ENCODE data around the gene CA10. TPM values are rescaled to one million over a fixed set of nuclear protein-coding genes. Genes with fewer than 3 reads are reported as not detected.

CA10 gene
- polyA plus RNA-seq, 1 donor (not counting 4 experiments of a cell fraction or from before 2014, with no cell fraction given), result 2.9 TPM

- Histone ChIP-seq H3K4me1 (ENCODE audit: control insufficient read depth, extremely low read depth, insufficient read depth, low read length) (no peaks in the 10 kb centered on the region), H3K36me3 (ENCODE audit: control insufficient read depth in 2 of 2, extremely low read depth in 1 of 2, insufficient read depth in 2 of 2, low read length in 2 of 2) (no peaks in the 10 kb centered on the region), H3K9me3 (ENCODE audit: control insufficient read depth, low read depth, low read length) (no peaks in the 10 kb centered on the region), H3K4me3 (ENCODE audit: control insufficient read depth in 2 of 3, extremely low read depth in 1 of 3, insufficient read depth in 2 of 3, low read depth in 1 of 3, low read length in 3 of 3) (no peak overlapping the region), H3K27ac (ENCODE audit: control insufficient read depth, insufficient read depth, low read length) (no peak overlapping the region), H3K27me3 (ENCODE audit: control insufficient read depth, extremely low read depth, insufficient read depth, low read length) (no peaks in the 10 kb centered on the region), H4K20me1 (ENCODE audit: control insufficient read depth, extremely low read depth, insufficient read depth, low read length) (no peaks in the 10 kb centered on the region), H3K9ac (ENCODE audit: control insufficient read depth, extremely low read depth, insufficient read depth, low read length) (no peak overlapping the region), H2AFZ (ENCODE audit: control insufficient read depth, low read length) (no peak overlapping the region), H3K9me1 (ENCODE audit: control insufficient read depth, extremely low read depth, insufficient read depth, low read length) (no peaks in the 10 kb centered on the region), H3K4me2 (ENCODE audit: control insufficient read depth, extremely low read depth, insufficient read depth, low read depth, low read length) (no peak overlapping the region), H3K79me2 (ENCODE audit: control insufficient read depth, insufficient read depth, low read length) (no peaks in the 10 kb centered on the region)
- FAIRE-seq (no peak), DNase-seq (ENCODE audit: low read depth, low spot score) (no peak)
- no peak for TF ChIP-seq EZH2 (IDR thresholded peaks at IDR 0.05; ENCODE audit: low read length)
- no peak for TF ChIP-seq CTCF (optimal IDR thresholded peaks at IDR 0.05 in 1 of 3, IDR thresholded peaks at IDR 0.05 in 1 of 3, conservative IDR thresholded peaks at IDR 0.05 in 1 of 3; ENCODE audit: extremely low read depth in 1 of 3, insufficient read depth in 2 of 3, low read length in 3 of 3)
- dilution Hi-C loops (cut with MboI; ENCODE audit: extremely low pct_ligation_motif_present, low sequenced_read_pairs), result no loop called here
These were observed 395.5 kb downstream of the CA10 start for GRCh38 chr17:51763058-51763457.

GRCh38 chr17:51761105-51761504 lies 397.4 kb downstream of the CA10 start:
- DNase-seq (ENCODE audit: low read depth, low spot score) (no peak), FAIRE-seq (no peak)
- H3K36me3 ChIP-seq (ENCODE audit: control insufficient read depth in 2 of 2, extremely low read depth in 1 of 2, insufficient read depth in 2 of 2, low read length in 2 of 2), result no peaks in the 10 kb centered on the region
- H3K9me3 ChIP-seq (ENCODE audit: control insufficient read depth, low read depth, low read length), result no peaks in the 10 kb centered on the region
- H3K4me3 ChIP-seq (ENCODE audit: control insufficient read depth in 2 of 3, extremely low read depth in 1 of 3, insufficient read depth in 2 of 3, low read depth in 1 of 3, low read length in 3 of 3), result no peak overlapping the region
- TF ChIP-seq EZH2 (IDR thresholded peaks at IDR 0.05; ENCODE audit: low read length), result no peak
- TF ChIP-seq CTCF (optimal IDR thresholded peaks at IDR 0.05 in 1 of 3, IDR thresholded peaks at IDR 0.05 in 1 of 3, conservative IDR thresholded peaks at IDR 0.05 in 1 of 3; ENCODE audit: extremely low read depth in 1 of 3, insufficient read depth in 2 of 3, low read length in 3 of 3), result no peak
- H3K9me1 ChIP-seq (ENCODE audit: control insufficient read depth, extremely low read depth, insufficient read depth, low read length), result no peaks in the 10 kb centered on the region
- no peaks in the 10 kb centered on the region for H3K27me3 ChIP-seq (ENCODE audit: control insufficient read depth, extremely low read depth, insufficient read depth, low read length)
- no peak overlapping the region for H3K4me2 ChIP-seq (ENCODE audit: control insufficient read depth, extremely low read depth, insufficient read depth, low read depth, low read length)
- no peaks in the 10 kb centered on the region for H4K20me1 ChIP-seq (ENCODE audit: control insufficient read depth, extremely low read depth, insufficient read depth, low read length)
- H3K9ac ChIP-seq (ENCODE audit: control insufficient read depth, extremely low read depth, insufficient read depth, low read length), result no peak overlapping the region
- H3K79me2 ChIP-seq (ENCODE audit: control insufficient read depth, insufficient read depth, low read length), result no peaks in the 10 kb centered on the region
- H3K27ac ChIP-seq (ENCODE audit: control insufficient read depth, insufficient read depth, low read length), result no peak overlapping the region
- dilution Hi-C loops (cut with MboI; ENCODE audit: extremely low pct_ligation_motif_present, low sequenced_read_pairs), result no loop called here
- no peaks in the 10 kb centered on the region for H3K4me1 ChIP-seq (ENCODE audit: control insufficient read depth, extremely low read depth, insufficient read depth, low read length)
- H2AFZ ChIP-seq (ENCODE audit: control insufficient read depth, low read length), result no peak overlapping the region

Measured in keratinocyte (primary cell).